Panc1 (cell line): ENCODE data around the gene COL23A1.

Experiments
- POLR2AphosphoS5 ChIP-seq: IDR thresholded peaks from 2 replicates; pipeline ENCODE4 v1.6.1; 2012; ENCODE audit warnings: mild to moderate bottlenecking, low read depth, low read length, moderate library complexity
- SIN3A ChIP-seq: IDR thresholded peaks from 2 replicates; pipeline ENCODE4 v1.6.1; 2012; ENCODE audit warnings: low read depth, mild to moderate bottlenecking, low read length, moderate library complexity, borderline replicate concordance; ENCODE audit not compliant: insufficient read depth
- TF ChIP-seq, protein P1 (sequence below): fragments of 450-650 bp; IDR thresholded peaks from 2 replicates; pipeline ENCODE4 v1.5.1; 2017; ENCODE audit warnings: mild to moderate bottlenecking

DNA sequence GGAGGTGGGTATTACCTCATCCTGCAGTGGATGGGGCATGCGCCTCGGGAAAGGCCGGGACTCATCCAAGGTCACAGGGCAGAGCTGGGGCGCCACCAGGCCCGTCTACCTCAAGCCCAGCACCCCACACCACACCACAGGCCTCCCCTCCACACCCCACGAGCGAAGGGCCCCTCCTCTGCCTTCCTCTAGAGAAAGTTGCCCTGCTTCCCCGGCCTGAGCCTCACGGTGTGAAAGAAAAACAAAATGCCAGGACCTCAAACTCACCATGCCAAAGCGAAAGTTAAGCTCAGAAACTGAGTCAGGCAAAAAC is 161.1 kb downstream of the COL23A1 start:
- TF ChIP-seq, protein P1, sequence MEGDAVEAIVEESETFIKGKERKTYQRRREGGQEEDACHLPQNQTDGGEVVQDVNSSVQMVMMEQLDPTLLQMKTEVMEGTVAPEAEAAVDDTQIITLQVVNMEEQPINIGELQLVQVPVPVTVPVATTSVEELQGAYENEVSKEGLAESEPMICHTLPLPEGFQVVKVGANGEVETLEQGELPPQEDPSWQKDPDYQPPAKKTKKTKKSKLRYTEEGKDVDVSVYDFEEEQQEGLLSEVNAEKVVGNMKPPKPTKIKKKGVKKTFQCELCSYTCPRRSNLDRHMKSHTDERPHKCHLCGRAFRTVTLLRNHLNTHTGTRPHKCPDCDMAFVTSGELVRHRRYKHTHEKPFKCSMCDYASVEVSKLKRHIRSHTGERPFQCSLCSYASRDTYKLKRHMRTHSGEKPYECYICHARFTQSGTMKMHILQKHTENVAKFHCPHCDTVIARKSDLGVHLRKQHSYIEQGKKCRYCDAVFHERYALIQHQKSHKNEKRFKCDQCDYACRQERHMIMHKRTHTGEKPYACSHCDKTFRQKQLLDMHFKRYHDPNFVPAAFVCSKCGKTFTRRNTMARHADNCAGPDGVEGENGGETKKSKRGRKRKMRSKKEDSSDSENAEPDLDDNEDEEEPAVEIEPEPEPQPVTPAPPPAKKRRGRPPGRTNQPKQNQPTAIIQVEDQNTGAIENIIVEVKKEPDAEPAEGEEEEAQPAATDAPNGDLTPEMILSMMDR: no peak
- TF ChIP-seq POLR2AphosphoS5: no peak
- TF ChIP-seq SIN3A: no peak
